HepG2 (cell line): ENCODE results near the gene DNPH1. TPM values are rescaled to one million over a fixed set of nuclear protein-coding genes. Genes with fewer than 3 reads are reported as not detected.
A peak's percentile ranks its signal among the peaks of the same experiment; 100 is the strongest.

Source experiments
- AKAP8 ChIP-seq: sonication (generic); formaldehyde crosslinking; IDR thresholded peaks from 2 replicates; pipeline ENCODE4 v1.5.1; 2020; ENCODE audit warnings: mild to moderate bottlenecking, missing genetic modification reagents
- CCAR2 ChIP-seq: fragments of 200-400 bp; formaldehyde crosslinking; optimal IDR thresholded peaks from 2 replicates; pipeline ENCODE3; 2018; ENCODE audit warnings: low read depth, mild to moderate bottlenecking, low read length, moderate library complexity
- ELF3 ChIP-seq: IDR thresholded peaks from 2 replicates; pipeline ENCODE4 v1.6.1; 2016; ENCODE audit warnings: missing genetic modification reagents, missing compliant biosample characterization
- FOXA3 ChIP-seq: IDR thresholded peaks from 2 replicates; pipeline ENCODE4 v1.6.1; 2016; ENCODE audit warnings: missing genetic modification reagents, missing compliant biosample characterization
- PATZ1 ChIP-seq: sonication (generic); formaldehyde crosslinking; IDR thresholded peaks from 2 replicates; pipeline ENCODE4 v1.4.0; 2020; ENCODE audit warnings: missing genetic modification reagents
- PCBP1 ChIP-seq: fragments of 200-400 bp; formaldehyde crosslinking; IDR thresholded peaks from 2 replicates; pipeline ENCODE4 v1.6.1; 2017; ENCODE audit warnings: mild to moderate bottlenecking, low read depth, low read length, borderline replicate concordance
- POLR2A ChIP-seq, 2 experiments: IDR thresholded peaks; 2 replicates each; pipeline ENCODE4 v1.6.1; 2011; ENCODE audit warnings: low read depth in 2 of 2, low read length in 2 of 2, mild to moderate bottlenecking in 1 of 2, moderate library complexity in 1 of 2; ENCODE audit not compliant: insufficient read depth in 1 of 2
- POLR2G ChIP-seq: fragments of 200-400 bp; formaldehyde crosslinking; IDR thresholded peaks from 2 replicates; pipeline ENCODE4 v1.6.1; 2018; ENCODE audit warnings: mild to moderate bottlenecking, low read depth, low read length, moderate library complexity
- SIX1 ChIP-seq: sonication (generic); formaldehyde crosslinking; IDR thresholded peaks from 2 replicates; pipeline ENCODE4 v1.4.0; 2020; ENCODE audit warnings: missing genetic modification reagents, borderline replicate concordance
- TBX3 ChIP-seq: fragments of 450-650 bp; IDR thresholded peaks from 2 replicates; pipeline ENCODE4 v1.6.1; 2017; ENCODE audit warnings: antibody characterized with exemption, mild to moderate bottlenecking, inconsistent platforms, borderline replicate concordance
- THAP7 ChIP-seq: sonication (generic); formaldehyde crosslinking; IDR thresholded peaks from 2 replicates; pipeline ENCODE4 v1.8.1; 2023; ENCODE audit warnings: mild to moderate bottlenecking, missing genetic modification reagents
- ZBTB42 ChIP-seq: sonication (generic); formaldehyde crosslinking; IDR thresholded peaks from 2 replicates; pipeline ENCODE4 v1.5.0; 2020; ENCODE audit warnings: mild to moderate bottlenecking, missing genetic modification reagents
- ZNF281 ChIP-seq: sonication (generic); formaldehyde crosslinking; IDR thresholded peaks from 2 replicates; pipeline ENCODE4 v1.4.0; 2020; ENCODE audit warnings: missing genetic modification reagents, borderline replicate concordance
- ZNF362 ChIP-seq: sonication (generic); formaldehyde crosslinking; IDR thresholded peaks from 2 replicates; pipeline ENCODE4 v1.4.0; 2020; ENCODE audit warnings: missing genetic modification reagents, mild to moderate bottlenecking, borderline replicate concordance
- ZNF512 ChIP-seq: sonication (generic); formaldehyde crosslinking; IDR thresholded peaks from 2 replicates; pipeline ENCODE4 v1.4.0; 2020; ENCODE audit warnings: mild to moderate bottlenecking, missing genetic modification reagents
- ZNF615 ChIP-seq: sonication (generic); formaldehyde crosslinking; IDR thresholded peaks from 2 replicates; pipeline ENCODE4 v1.5.0; 2020; ENCODE audit warnings: mild to moderate bottlenecking, missing genetic modification reagents, borderline replicate concordance
- ZNF746 ChIP-seq: sonication (generic); formaldehyde crosslinking; IDR thresholded peaks from 2 replicates; pipeline ENCODE4 v1.8.0; 2022; ENCODE audit warnings: mild to moderate bottlenecking, missing genetic modification reagents
- ZNF749 ChIP-seq: sonication (generic); formaldehyde crosslinking; IDR thresholded peaks from 2 replicates; pipeline ENCODE4 v1.8.0; 2022; ENCODE audit warnings: mild to moderate bottlenecking, missing genetic modification reagents, moderate library complexity, borderline replicate concordance
- ZNF788 ChIP-seq: sonication (generic); formaldehyde crosslinking; IDR thresholded peaks from 2 replicates; pipeline ENCODE4 v1.5.0; 2020; ENCODE audit warnings: mild to moderate bottlenecking, missing genetic modification reagents, borderline replicate concordance
- polyA plus RNA-seq, 8 experiments: library from polyadenylated mRNA; depleted of rRNA in 3 of 8; stranded (reverse) in 7 of 8; unstranded in 1 of 8; fragments of >200 nt; fragmentation: Illumina TruSeq in 4 of 8; extraction: Trizol in 4 of 8; gene quantifications; 2 replicates each; pipeline versions ENCODE4 v1.2.1 to v1.2.3, GENCODE V29; 2011 to 2016; ENCODE audit warnings: low read depth in 4 of 8, missing spikeins in 1 of 8, mixed read lengths in 1 of 8; ENCODE audit not compliant: insufficient read depth in 1 of 8
- total RNA-seq, 5 experiments: library from RNA; depleted of rRNA; stranded (reverse); fragments of >200 nt; fragmentation: Illumina TruSeq; extraction: Trizol; gene quantifications; 2 replicates each; pipeline ENCODE4 v1.2.3, GENCODE V29; 2016; ENCODE audit warnings: low read depth in 1 of 5

The DNPH1 gene
- total and polyA plus RNA-seq, 2 of the 13 experiments (the other 11 are each of a cell fraction or from before 2014, with no cell fraction given), result 56.5 to 75.1 TPM

- TF ChIP-seq ZNF749 (CRISPR knock-in tag), result 0 out of 2 replicates have a peak, but pooled peaks have one; percentile 52
- TF ChIP-seq ZNF788 (CRISPR knock-in tag), result 0 out of 2 replicates have a peak, but pooled peaks have one; percentile 1
- TF ChIP-seq ZNF281 (CRISPR knock-in tag), result peak; percentile 50; the same call in 1 of the 2 replicates
- TF ChIP-seq ZNF362 (CRISPR knock-in tag), result no peak
- TF ChIP-seq TBX3, result no peak
- 0 out of 2 replicates have a peak, but pooled peaks have one; percentile 30 for TF ChIP-seq ZNF615 (CRISPR knock-in tag)
- 0 out of 2 replicates have a peak, but pooled peaks have one; percentile 21 for TF ChIP-seq THAP7
- peak; percentile 26; the same call in 1 of the 2 replicates for TF ChIP-seq POLR2G
- peak; percentile 7 for TF ChIP-seq FOXA3 (CRISPR knock-in tag)
- 0 out of 2 replicates have a peak, but pooled peaks have one; percentile 22 for TF ChIP-seq ZNF512 (CRISPR knock-in tag)
- TF ChIP-seq SIX1 (CRISPR knock-in tag), result 0 out of 2 replicates have a peak, but pooled peaks have one; percentile 4
- TF ChIP-seq CCAR2, result no peak
- peak in 1 of 2 experiments; percentile 32; a peak in 1 of 4 replicates for TF ChIP-seq POLR2A (IDR thresholded peaks at IDR 0.05; ENCODE audit: insufficient read depth in 1 of 2, low read depth in 2 of 2, low read length in 2 of 2)
- 0 out of 2 replicates have a peak, but pooled peaks have one; percentile 4 for TF ChIP-seq ZBTB42 (CRISPR knock-in tag)
- TF ChIP-seq PCBP1, result 0 out of 2 replicates have a peak, but pooled peaks have one; percentile 18
- TF ChIP-seq ELF3, result 0 out of 2 replicates have a peak, but pooled peaks have one; percentile 1
- peak; percentile 5; the same call in 1 of the 2 replicates for TF ChIP-seq PATZ1
- peak; percentile 74; the same call in 1 of the 2 replicates for TF ChIP-seq AKAP8 (CRISPR knock-in tag)
- TF ChIP-seq ZNF746 (CRISPR knock-in tag), result 0 out of 2 replicates have a peak, but pooled peaks have one; percentile 24
Observed at GRCh38 chr6:43274127-43274915, 45.0 kb upstream of the DNPH1 start (continued).
